Measurements from ENCODE around the gene AGTPBP1. TPM values are rescaled to one million over a fixed set of nuclear protein-coding genes. Genes with fewer than 3 reads are reported as not detected.

Gene AGTPBP1
- total and polyA plus RNA-seq, 3 donors from 2014 or later: 26.3 to 45.7 (median 26.6) TPM

- WGBS, 2 donors: 93 to 96% methylated on average over 1 of the region's 1 CpG
These were observed 83.0 kb downstream of the AGTPBP1 start for GRCh38 chr9:85658716-85659115.

GRCh38 chr9:85653153-85653552, 88.6 kb downstream of the AGTPBP1 start:
- 90 to 95% methylated on average over 4 of the region's 4 CpGs for WGBS, 2 donors
- no peaks in the 10 kb centered on the region for H3K9me3 ChIP-seq
- no peaks in the 10 kb centered on the region for H3K36me3 ChIP-seq (ENCODE audit: low read depth, missing control alignments)
- H3K27ac ChIP-seq: no peak overlapping the region
- DNase-seq: no peak
- H3K27me3 ChIP-seq: no peaks in the 10 kb centered on the region
- no peak overlapping the region for H3K4me3 ChIP-seq
- H3K4me1 ChIP-seq: no peaks in the 10 kb centered on the region
- TF ChIP-seq CTCF (IDR thresholded peaks at IDR 0.05): no peak
- TF ChIP-seq POLR2A (IDR thresholded peaks at IDR 0.05): no peak
- intact Hi-C loops (cut with DNase I; ENCODE audit: low total_unique reads): no loop called here

More at GRCh38 chr9:85658716-85659115, 83.0 kb downstream of the AGTPBP1 start:
- TF ChIP-seq POLR2A (IDR thresholded peaks at IDR 0.05): no peak
- TF ChIP-seq CTCF (IDR thresholded peaks at IDR 0.05): no peak
- Histone ChIP-seq H3K4me1 (no peaks in the 10 kb centered on the region), H3K27me3 (no peaks in the 10 kb centered on the region), H3K9me3 (no peaks in the 10 kb centered on the region), H3K4me3 (no peak overlapping the region), H3K27ac (no peak overlapping the region), H3K36me3 (ENCODE audit: low read depth, missing control alignments) (no peaks in the 10 kb centered on the region)
- intact Hi-C loops (cut with DNase I; ENCODE audit: low total_unique reads): no loop called here
- DNase-seq: no peak

- WGBS, 2 donors: 95 to 100% methylated on average over 1 of the region's 1 CpG
- intact Hi-C loops (cut with DNase I; ENCODE audit: low total_unique reads): no loop called here
- H3K27me3 ChIP-seq: no peaks in the 10 kb centered on the region
- H3K4me1 ChIP-seq: no peaks in the 10 kb centered on the region
- no peak overlapping the region for H3K27ac ChIP-seq
- H3K36me3 ChIP-seq (ENCODE audit: low read depth, missing control alignments): no peaks in the 10 kb centered on the region
- H3K9me3 ChIP-seq: no peaks in the 10 kb centered on the region
- DNase-seq: no peak
- TF ChIP-seq CTCF (IDR thresholded peaks at IDR 0.05) (no peak), POLR2A (IDR thresholded peaks at IDR 0.05) (no peak)
- no peak overlapping the region for H3K4me3 ChIP-seq
These were observed 94.2 kb downstream of the AGTPBP1 start for GRCh38 chr9:85647571-85647970.

GRCh38 chr9:85645909-85646627, 95.7 kb downstream of the AGTPBP1 start:
- no peak overlapping the region for H3K4me3 ChIP-seq
- H3K36me3 ChIP-seq (ENCODE audit: low read depth, missing control alignments): no peaks in the 10 kb centered on the region
- no peaks in the 10 kb centered on the region for H3K4me1 ChIP-seq
- no peak overlapping the region for H3K27ac ChIP-seq
- no peaks in the 10 kb centered on the region for H3K9me3 ChIP-seq
- WGBS, 2 donors: 92 to 94% methylated on average over 3 of the region's 3 CpGs
- no peaks in the 10 kb centered on the region for H3K27me3 ChIP-seq
- TF ChIP-seq POLR2A (IDR thresholded peaks at IDR 0.05): no peak
- no peak for TF ChIP-seq CTCF (IDR thresholded peaks at IDR 0.05)
- no peak for DNase-seq
- intact Hi-C loops (cut with DNase I; ENCODE audit: low total_unique reads): no loop called here

GRCh38 chr9:85640425-85640824, 101.3 kb downstream of the AGTPBP1 start:
- TF ChIP-seq CTCF (IDR thresholded peaks at IDR 0.05) (no peak), POLR2A (IDR thresholded peaks at IDR 0.05) (no peak)
- no peaks in the 10 kb centered on the region for H3K27me3 ChIP-seq
- no peaks in the 10 kb centered on the region for H3K36me3 ChIP-seq (ENCODE audit: low read depth, missing control alignments)
- 87 to 93% methylated on average over 1 of the region's 1 CpG for WGBS, 2 donors
- H3K4me3 ChIP-seq: no peak overlapping the region
- no peak overlapping the region for H3K27ac ChIP-seq
- no peak for DNase-seq
- no peaks in the 10 kb centered on the region for H3K9me3 ChIP-seq
- intact Hi-C loops (cut with DNase I; ENCODE audit: low total_unique reads): no loop called here
- no peaks in the 10 kb centered on the region for H3K4me1 ChIP-seq
